ENCODE results near the gene DGKI.

Gene DGKI

GRCh38 chr7:137331378-137331777 lies 515.4 kb downstream of the DGKI start:
- Histone ChIP-seq H3K9me3 (ENCODE audit: insufficient read depth, low read length) (no peaks in the 10 kb centered on the region), H2AFZ (ENCODE audit: low read depth, low read length) (no peak overlapping the region), H3K4me3 (ENCODE audit: low read length) (no peak overlapping the region), H3K4me1 (ENCODE audit: low read length) (no peaks in the 10 kb centered on the region), H3K36me3 (replicated peaks; ENCODE audit: low read depth, low read length) (no peaks in the 10 kb centered on the region), H3K9ac (ENCODE audit: low read length) (no peak overlapping the region), H3K4me2 (ENCODE audit: low read length) (no peak overlapping the region), H3K27me3 (ENCODE audit: low read depth, low read length) (no peaks in the 10 kb centered on the region), H3K79me2 (ENCODE audit: low read length) (no peaks in the 10 kb centered on the region), H3K27ac (ENCODE audit: low read length) (no peak overlapping the region), H4K20me1 (ENCODE audit: insufficient read depth, low read length) (no peaks in the 10 kb centered on the region)
- no peak for TF ChIP-seq CTCF (IDR thresholded peaks at IDR 0.05; ENCODE audit: low read depth, low read length)
- TF ChIP-seq EZH2phosphoT487 (IDR thresholded peaks at IDR 0.05; ENCODE audit: low read depth) = no peak
